Activated T-cell treated with anti-CD3 and anti-CD28 coated beads for 1 hour (primary cell): ENCODE results near the gene RPS6KA5.

ENCODE experiments used
- DNase-seq: peaks from one replicate; pipeline ENCODE4 v3.0.0-alpha.2; 2020; ENCODE audit warnings: low read depth

Gene RPS6KA5

DNA sequence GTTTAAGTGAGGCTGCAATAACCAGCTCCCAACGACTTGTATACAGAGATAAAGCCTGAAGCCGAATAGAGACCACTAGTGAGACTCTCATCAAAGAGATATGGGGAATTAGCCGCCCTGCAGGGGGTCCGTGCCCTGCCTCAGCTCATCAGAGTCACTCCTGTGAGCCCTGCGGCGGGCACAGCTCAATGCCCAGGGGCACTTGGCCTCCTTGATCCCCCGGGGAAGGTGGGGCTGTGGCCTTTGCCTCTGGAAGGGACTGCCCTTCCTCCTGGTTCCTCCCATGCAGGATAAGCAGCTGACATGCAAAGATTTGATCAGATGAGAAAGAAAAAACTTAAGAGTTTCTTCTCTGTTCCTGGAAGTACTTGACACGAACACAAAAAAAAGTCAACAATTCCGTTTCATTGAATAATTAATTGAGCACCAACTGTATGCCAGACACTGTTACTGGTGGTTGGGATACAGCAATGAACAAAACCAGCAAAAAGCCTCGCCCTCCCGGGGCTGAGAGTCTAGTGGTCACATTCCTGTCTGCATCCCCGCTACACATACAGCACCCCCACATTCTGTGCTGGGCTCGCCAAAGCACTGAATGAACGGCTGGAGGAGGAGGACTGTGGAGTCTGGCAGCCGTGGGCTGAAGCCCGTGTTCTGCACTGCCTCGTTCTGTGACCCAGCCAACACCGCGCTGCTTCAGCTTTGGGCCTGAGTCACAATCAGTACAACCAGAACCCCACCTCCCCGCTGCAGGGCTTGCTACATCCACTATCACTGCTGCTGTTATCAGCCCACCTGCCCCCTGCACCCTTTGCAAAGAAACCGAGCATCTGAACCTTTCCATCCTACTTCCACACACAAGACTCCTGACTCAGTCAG, 254.5 kb downstream of the RPS6KA5 start:
- no peak for DNase-seq

DNA sequence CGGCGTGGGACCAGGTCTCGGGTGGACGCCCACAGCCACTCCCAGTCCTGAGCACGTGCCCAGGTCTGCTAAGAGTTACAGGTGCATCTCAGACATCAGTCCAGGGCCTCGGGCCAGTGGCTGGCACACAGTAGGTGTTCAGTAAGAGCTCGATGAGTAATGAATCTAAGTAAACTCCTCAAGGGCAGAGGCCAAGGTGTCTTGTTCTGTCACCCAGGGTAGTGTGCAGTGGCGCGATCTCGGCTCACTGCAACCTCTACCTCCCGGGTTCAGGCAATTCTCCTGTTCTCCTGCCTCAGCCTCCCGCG, 255.4 kb downstream of the RPS6KA5 start:
- no peak for DNase-seq

DNA sequence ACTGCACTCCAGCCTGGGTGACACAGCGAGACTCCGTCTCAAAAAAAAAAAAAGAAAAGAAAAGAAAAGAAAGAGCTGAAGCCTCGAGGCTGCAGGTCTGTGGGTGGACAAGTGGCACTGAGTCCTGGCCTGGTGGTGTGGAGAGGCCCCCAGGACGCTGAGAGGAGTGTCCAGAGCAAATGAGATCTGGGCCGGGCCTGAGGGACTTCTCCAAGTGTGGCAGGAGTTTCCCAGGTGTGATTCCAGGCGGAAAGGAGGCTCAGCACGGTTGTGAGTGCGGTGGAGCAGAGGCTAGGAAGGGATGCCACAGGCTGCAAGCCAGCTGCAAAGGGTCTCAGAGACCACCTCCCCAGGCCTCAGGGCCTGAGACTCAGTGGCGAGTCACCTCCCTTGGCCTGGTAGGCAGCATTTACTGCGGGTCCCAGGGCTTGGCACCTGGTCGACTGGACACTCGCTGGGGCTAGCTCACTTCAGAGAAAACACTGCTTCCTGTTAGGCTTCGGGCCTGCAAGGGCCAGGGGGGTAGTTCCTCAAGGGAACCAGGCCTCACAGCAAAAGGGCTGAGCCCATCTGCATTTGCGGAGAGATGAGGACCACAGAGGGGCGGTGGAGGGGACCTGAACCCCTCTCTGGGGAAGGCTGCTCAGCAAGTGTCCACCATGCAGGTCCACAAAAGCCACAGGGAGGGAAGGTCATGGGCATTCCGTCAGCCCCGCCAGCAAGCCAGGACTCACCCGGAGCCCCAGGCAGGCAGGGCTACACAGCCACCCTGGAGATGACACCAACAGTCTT, 256.0 kb downstream of the RPS6KA5 start:
- no peak for DNase-seq

DNA sequence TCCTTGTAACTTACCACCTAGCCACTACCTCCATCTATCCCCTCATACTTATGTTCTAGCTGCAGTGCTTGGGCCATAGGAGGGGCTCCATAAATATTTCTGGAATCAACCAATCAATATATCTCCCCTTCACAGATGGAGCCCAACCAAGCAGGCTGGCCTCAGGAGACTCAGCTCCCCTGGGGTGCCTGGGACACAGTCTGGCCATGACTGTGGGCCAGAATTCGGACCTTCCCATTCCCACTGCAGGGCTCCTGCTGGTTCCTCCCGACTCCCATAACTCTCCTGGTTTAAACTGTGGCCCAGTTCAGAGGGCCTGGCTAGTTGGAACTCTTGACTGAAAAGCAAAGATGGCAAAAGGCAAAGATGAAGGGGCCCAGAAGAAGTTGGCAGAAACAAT, 257.2 kb downstream of the RPS6KA5 start:
- no peak for DNase-seq

GRCh38 chr14:90799420-90799819, 261.0 kb downstream of the RPS6KA5 start:
- no peak for DNase-seq

GRCh38 chr14:90797919-90798318, 262.5 kb downstream of the RPS6KA5 start:
- DNase-seq: no peak
